ENCODE measurements around the gene ZNF679.
"Not testable (repeated sequence)": the region's sequence is repeated elsewhere in the genome, so short reads cannot be mapped to it uniquely, and the experiment has no call there.

The ZNF679 gene

DNA sequence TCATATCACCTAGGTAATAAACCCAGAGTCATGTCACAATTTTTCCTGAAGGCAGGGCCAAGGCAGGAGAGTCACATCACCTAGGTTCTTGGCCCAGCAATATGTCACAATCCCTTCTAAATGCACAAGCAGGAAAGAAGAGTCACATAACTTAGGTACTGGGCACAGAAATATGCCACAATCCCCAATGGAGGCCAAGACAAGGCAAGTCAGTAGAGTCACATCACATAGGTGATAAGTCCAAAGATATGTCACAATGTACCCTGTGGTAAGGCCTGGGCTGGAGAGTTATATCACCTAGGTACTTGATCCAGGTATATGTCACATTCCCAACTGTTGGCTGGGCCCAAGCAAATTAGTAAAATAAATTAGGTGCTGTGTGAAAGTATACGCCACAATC is at the start of gene ZNF679:
TSS of gene ZNF679 (plus strand) at position 301 of the 400 bp plus-strand sequence. CDS start 20,644 bp downstream, outside the sequence.
- DNase-seq (ENCODE audit: low spot score): not testable (repeated sequence)

GRCh38 chr7:64180989-64181388 is 47.3 kb upstream of the ZNF679 start:
- DNase-seq (ENCODE audit: low spot score): no peak

GRCh38 chr7:64181586-64181985 is 46.7 kb upstream of the ZNF679 start:
- DNase-seq (ENCODE audit: low spot score): no peak

DNA sequence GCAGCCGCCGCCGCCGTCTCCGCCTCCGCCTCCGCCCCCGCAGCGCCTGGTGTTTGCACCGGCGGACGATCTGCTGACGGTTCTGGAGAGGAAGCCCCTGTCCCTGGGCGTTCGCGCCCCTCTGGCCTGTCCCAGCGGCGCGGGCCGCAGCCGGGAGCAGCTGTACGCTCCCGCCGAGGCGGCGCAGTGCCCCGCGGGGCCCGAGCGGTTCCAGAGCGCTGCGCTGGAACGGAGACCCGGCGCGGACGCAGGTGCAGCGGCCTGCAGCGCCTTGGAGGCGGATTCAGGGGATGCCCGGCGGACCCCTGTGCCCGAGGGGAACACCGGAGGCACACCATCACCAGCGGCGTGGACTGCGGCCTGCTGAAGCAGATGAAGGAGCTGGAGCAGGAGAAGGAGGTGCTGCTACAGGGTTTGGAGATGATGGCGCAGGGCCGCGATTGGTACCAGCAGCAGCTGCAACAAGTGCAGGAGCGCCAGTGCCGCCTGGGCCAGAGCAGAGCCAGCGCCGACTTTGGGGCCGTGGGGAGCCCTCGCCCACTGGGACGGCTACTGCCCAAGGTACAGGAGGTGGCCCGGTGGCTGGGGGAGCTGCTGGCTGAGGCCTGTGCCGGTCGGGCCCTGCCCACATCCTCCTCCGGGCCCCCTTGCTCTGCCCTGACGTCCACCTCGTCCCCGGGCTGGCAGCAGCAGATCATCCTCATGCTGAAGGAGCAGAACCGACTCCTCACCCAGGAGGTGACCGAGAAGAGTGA is 46.1 kb upstream of the ZNF679 start:
- DNase-seq (ENCODE audit: low spot score): no peak

- no peak for DNase-seq (ENCODE audit: low spot score)
Observed at GRCh38 chr7:64183126-64183742, 45.0 kb upstream of the ZNF679 start.

DNA sequence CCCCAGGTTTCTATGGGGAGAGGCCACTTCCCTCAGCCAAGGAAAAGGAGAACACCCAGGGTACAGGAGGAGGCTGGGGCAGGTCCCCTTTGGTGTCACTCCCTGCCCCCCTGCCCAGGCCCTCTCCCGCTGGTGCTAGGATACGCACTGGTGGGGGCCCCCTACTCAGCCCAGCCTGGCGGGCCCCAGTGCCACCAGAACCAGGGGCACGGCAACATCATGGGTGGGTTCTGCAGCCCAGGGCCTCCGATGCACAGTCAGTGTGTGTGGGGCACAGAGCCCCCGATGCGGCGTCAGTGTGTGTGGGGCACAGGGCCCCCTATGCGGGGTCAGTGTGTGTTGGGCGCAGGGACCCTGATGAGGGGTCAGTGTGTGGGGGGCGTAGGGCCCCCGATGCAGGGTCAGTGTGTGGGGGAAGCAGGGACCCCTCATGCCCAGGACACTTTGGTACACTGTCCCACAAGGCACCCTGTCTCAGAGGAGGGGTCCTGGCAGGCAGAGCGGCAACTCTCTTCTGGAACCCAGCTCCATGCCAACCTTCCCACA is 44.4 kb upstream of the ZNF679 start:
- DNase-seq (ENCODE audit: low spot score): no peak

DNA sequence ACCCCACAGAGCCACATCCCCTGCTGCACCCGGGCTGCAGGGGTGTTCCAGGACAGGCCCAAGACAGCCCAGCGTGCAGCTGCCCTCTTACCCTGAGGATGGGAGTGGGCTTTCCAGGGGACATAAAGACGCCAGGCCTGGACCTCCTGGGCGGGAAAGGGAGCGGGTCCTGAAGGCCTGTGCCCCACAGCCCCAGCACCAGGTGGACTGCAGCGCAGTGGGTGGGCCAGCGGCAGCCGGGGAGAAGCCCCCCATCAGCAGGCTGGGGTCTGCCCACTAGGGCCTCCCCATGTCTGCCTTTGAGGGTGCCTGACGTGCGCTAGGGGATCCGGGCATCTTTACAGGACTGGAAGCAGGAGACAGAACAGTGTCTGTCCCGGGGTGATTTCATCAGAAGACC is 43.9 kb upstream of the ZNF679 start:
- DNase-seq (ENCODE audit: low spot score): no peak

DNA sequence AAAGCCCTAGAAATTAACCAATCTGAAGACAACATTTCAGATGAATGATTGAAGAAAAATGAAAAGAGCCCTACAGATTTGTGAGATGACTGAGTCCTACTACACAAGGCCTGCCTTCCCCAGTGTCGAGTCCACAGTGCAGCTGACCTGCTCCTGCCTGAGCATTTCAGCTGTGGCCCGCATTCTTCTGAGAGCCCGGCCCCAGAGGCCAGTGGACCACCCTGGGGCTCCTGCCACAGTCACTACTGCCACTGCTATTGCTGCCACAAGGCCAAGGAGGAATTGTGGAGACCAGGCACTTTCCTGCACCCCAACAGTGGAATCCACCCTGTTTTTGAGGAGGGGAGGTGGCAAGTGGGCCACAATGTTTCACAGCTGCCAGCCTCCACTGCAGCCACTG is 40.9 kb upstream of the ZNF679 start:
- no peak for DNase-seq (ENCODE audit: low spot score)

- no peak for DNase-seq (ENCODE audit: low spot score)
Observed at GRCh38 chr7:64192148-64192704, 36.0 kb upstream of the ZNF679 start.

DNA sequence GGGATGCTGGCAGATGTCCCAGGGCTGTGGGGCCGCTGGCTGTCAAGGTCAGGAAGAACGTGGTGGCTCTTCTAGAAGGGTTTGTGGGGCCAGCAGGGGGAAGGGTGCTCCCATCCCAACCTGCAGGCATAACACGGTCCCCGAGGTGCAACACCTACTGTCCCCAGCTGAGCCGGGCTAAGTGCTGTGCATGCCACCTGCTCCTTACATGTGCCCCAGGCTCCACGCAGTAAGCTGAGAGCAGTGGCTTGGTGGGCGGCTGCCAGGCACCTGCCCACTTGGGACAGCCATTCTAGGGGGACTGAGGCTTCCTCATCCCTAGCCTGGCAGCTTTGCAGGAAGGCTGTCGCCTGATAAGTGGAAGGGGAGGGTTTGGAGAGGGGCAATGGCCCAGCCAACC is 35.5 kb upstream of the ZNF679 start:
- DNase-seq (ENCODE audit: low spot score): no peak

GRCh38 chr7:64206903-64207302 is 21.4 kb upstream of the ZNF679 start, which contains the start of gene ZNF735:
ZNF735 (plus strand) TSS chr7:64207203; CDS start chr7:64207203, 0 bp downstream.
- DNase-seq (ENCODE audit: low spot score): no peak

DNA sequence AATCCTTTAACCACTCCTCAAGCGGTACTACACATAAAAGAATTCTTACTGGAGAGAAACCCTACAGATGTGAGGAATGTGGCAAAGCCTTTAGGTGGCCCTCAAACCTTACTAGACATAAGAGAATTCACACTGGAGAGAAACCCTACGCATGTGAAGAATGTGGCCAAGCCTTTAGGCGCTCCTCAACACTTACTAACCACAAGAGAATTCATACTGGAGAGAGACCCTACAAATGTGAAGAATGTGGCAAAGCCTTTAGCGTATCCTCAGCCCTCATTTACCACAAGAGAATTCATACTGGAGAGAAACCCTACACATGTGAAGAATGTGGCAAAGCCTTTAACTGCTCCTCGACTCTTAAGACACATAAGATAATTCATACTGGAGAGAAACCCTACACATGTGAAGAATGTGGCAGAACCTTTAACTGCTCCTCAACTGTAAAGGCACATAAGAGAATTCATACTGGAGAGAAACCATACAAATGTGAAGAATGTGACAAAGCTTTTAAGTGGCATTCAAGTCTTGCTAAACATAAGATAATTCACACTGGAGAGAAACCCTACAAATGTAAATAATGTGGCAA is 8.5 kb upstream of the ZNF679 start:
- DNase-seq (ENCODE audit: low spot score): not testable (repeated sequence)

- no peak for DNase-seq (ENCODE audit: low spot score)
Observed at GRCh38 chr7:64223366-64223765, 4.9 kb upstream of the ZNF679 start.

DNA sequence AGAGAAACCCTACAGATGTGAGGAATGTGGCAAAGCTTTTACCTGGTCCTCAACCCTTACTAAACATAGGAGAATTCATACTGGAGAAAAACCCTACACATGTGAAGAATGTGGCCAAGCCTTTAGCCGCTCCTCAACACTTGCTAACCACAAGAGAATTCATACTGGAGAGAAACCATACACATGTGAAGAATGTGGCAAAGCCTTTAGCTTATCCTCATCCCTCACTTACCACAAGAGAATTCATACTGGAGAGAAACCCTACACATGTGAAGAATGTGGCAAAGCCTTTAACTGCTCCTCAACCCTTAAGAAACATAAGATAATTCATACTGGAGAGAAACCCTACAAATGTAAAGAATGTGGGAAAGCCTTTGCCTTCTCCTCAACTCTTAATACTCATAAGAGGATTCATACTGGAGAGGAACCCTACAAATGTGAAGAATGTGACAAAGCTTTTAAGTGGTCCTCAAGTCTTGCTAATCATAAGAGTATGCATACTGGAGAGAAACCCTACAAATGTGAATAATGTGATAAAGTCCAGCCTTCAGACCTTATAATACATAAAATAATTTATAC is 38.2 kb downstream of the ZNF679 start:
- no peak for DNase-seq (ENCODE audit: low spot score)

DNA sequence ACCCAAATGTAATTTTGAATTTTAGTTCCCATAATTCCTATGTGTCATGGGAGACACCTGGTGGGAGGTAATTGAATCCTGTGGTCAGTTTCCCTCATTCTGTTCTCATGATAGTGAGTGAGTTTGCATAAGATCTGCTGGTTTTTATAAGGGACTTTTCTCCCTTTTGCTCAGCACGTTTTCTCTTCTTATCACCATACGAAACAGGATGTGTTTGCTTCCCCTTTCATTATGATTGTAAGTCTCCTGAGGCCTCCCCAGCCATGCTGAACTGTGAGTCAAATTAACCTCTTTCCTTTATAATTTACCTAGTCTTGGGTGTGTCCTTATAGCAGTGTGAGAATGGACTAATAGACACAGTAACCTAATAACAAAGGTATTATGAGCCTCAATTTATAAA is 49.4 kb downstream of the ZNF679 start:
- no peak for DNase-seq (ENCODE audit: low spot score)

GRCh38 chr7:64294701-64295420 is 66.6 kb downstream of the ZNF679 start:
- no peak for DNase-seq (ENCODE audit: low spot score)

- not testable (repeated sequence) for DNase-seq (ENCODE audit: low spot score)
Observed at GRCh38 chr7:64297418-64297817, 69.1 kb downstream of the ZNF679 start.

- no peak for DNase-seq (ENCODE audit: low spot score)
Observed at GRCh38 chr7:64300641-64301405, 72.5 kb downstream of the ZNF679 start.

DNA sequence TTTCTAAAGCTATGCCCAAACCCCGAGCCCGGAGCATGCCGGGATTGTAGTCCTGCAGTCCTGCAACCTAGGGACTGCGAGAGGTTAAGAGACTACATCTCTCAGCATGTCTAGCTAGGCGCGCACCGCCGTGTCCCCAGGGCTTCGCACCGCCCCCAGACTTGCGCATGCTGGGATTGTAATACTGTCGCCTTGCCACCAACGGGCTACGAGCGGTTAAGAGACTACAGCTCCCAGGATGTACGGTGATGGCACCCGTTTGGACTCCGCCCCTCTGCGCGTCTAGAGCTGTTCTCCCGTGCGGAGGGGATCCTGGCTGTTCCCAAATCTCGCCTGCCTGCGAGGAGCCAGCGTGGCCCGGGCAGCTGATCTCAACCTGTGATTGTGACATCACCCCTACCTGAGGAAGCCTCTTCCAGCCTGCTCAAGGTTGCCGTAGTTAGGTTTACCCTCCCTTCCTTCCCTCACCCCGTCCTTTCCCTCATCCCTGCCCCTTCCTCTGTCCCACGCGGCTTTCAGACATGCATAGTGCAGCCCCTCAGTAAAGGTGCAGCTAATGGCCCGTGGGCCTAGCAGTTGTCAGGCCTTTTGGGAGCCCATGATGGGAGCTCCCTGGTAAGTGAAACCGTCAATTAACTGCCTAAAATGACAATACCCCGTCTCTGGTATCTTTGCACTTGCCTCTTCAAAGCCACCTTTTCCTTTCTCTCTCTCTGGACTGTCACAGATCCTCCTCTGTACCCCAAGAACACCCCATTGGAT is 79.2 kb downstream of the ZNF679 start:
- DNase-seq (ENCODE audit: low spot score): peak; percentile 79

GRCh38 chr7:64308016-64308270 is 79.7 kb downstream of the ZNF679 start:
- DNase-seq (ENCODE audit: low spot score): no peak

Data from hepatic stellate cell (primary cell).